Nephron progenitor cell (in vitro differentiated cells): ENCODE measurements around the gene LATS2.

Source experiments
- DNase-seq: peaks from one replicate; pipeline ENCODE4 v3.0.0; 2021
- H3K27ac Mint-ChIP-seq: 2 replicates; pipeline ENCODE4 v1.8.0; 2021; ENCODE audit warnings: mild to moderate bottlenecking, moderate library complexity, mixed read lengths
- H3K27me3 Mint-ChIP-seq: 2 replicates; pipeline ENCODE4 v1.8.0; 2021; ENCODE audit warnings: mild to moderate bottlenecking, low read depth, mixed read lengths; ENCODE audit not compliant: poor library complexity
- H3K36me3 Mint-ChIP-seq: 2 replicates; pipeline ENCODE4 v1.8.0; 2021; ENCODE audit warnings: low read depth, mixed read lengths
- H3K4me1 Mint-ChIP-seq: 2 replicates; pipeline ENCODE4 v1.8.0; 2021; ENCODE audit warnings: mixed read lengths
- H3K4me3 Mint-ChIP-seq: 2 replicates; pipeline ENCODE4 v1.8.0; 2021; ENCODE audit warnings: mild to moderate bottlenecking, moderate library complexity, mixed read lengths
- H3K9me3 Mint-ChIP-seq: 2 replicates; pipeline ENCODE4 v1.8.0; 2021; ENCODE audit warnings: mild to moderate bottlenecking, moderate library complexity, mixed read lengths
- TF ChIP-seq, protein P1 (sequence below): fragments of 200-600 bp; sonication (generic); IDR thresholded peaks from 2 replicates; pipeline ENCODE4 v1.5.0; 2021; ENCODE audit warnings: antibody characterized with exemption

The LATS2 gene

DNA sequence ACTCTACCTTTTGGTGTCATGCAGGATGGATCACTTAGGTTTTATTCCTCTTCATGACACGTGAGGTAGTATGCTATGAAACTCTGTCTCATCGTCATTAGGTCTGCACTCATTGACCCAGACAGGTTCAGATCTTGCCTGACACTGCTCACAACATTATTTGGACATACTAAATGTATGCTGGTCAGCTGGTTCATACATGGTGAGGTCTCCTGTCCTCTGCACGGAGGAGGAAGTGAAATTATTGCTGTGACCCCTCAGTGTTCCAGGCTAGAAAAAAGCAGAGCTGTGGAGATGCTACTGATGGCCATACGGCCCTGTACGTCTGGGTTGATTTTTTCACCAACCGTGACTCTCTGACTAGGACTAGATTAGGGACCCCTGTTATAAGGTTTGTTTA, 35.8 kb downstream of the LATS2 start:
- Mint-ChIP-seq H3K27ac (no peak overlapping the region), H3K9me3 (peaks cover 19% of the 10 kb centered on the region)
- no peak for DNase-seq

DNA sequence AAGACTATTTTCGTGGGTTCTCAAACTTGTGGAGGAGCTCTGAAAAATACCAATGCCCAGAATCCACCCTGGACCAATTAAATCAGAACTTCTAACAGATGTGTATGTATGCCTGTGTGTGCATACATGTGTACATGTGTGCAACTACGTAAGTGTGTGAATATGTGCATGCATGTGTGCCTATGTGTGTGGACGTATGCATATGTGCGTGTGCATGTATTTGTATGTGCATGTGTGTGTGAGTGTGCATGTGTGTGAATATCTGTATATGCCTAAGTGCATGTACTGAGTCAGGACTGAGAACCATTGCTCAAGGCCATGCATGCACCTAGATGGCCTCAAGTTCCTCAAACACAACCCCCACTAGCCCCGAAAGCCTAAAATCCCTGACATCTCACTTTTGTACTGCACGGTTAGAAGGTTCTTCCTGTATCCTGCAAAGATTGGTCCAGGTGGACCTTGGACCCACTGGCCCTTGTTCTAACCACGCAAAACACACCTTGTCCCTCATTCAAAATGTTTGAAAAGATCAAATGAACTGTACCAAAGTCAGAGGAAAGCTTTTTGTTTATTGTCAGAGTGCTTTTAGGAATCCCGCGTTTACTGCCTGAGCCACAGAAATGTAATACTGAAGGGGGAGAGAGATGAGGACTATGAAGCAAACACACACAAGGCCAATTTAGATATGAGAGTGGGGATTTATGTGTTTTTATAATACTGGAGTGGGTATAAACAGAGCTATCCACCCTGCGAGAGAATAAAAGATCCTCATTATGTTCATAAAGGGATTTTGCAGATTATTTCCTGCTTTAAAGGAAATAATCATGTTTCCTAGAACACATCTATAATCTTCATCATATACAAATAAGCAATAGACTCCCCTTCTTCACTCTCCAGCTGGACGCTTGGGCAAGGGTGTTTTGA, 39.1 kb downstream of the LATS2 start:
- peaks cover 46% of the 10 kb centered on the region for H3K4me1 Mint-ChIP-seq
- H3K9me3 Mint-ChIP-seq: peaks cover 3% of the 10 kb centered on the region
- H3K27me3 Mint-ChIP-seq: no peaks in the 10 kb centered on the region
- DNase-seq: no peak
- peak overlapping the region; percentile 53 for H3K27ac Mint-ChIP-seq
- TF ChIP-seq, protein P1, sequence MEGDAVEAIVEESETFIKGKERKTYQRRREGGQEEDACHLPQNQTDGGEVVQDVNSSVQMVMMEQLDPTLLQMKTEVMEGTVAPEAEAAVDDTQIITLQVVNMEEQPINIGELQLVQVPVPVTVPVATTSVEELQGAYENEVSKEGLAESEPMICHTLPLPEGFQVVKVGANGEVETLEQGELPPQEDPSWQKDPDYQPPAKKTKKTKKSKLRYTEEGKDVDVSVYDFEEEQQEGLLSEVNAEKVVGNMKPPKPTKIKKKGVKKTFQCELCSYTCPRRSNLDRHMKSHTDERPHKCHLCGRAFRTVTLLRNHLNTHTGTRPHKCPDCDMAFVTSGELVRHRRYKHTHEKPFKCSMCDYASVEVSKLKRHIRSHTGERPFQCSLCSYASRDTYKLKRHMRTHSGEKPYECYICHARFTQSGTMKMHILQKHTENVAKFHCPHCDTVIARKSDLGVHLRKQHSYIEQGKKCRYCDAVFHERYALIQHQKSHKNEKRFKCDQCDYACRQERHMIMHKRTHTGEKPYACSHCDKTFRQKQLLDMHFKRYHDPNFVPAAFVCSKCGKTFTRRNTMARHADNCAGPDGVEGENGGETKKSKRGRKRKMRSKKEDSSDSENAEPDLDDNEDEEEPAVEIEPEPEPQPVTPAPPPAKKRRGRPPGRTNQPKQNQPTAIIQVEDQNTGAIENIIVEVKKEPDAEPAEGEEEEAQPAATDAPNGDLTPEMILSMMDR: no peak
- peaks cover 12% of the 10 kb centered on the region for H3K36me3 Mint-ChIP-seq
- H3K4me3 Mint-ChIP-seq: no peak overlapping the region

More for the DNA sequence above, 35.8 kb downstream of the LATS2 start:
- peaks cover 39% of the 10 kb centered on the region for H3K4me1 Mint-ChIP-seq
- peaks cover 32% of the 10 kb centered on the region for H3K36me3 Mint-ChIP-seq
- no peak overlapping the region for H3K4me3 Mint-ChIP-seq
- H3K27me3 Mint-ChIP-seq: no peaks in the 10 kb centered on the region
- TF ChIP-seq, protein P1: no peak

DNA sequence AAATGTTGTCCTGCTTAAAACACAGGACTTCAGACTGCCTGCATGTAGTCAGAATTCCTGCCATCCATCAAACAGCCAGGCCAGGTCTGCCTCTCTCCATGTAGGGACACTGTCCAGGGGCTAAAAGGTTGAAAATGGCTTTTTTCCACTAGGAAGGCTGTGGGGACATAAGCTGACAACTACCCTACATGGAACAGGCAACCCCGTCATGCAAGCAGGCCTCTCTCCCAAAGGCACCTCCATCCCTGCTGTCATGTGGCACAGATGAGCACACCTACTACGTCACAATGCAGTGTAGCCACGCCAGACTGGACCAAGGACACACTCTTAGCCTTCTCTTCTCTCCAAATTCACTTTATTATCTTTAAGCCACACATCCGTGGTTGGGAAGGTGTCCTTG, 40.8 kb downstream of the LATS2 start:
- H3K9me3 Mint-ChIP-seq: no peaks in the 10 kb centered on the region
- TF ChIP-seq, protein P1: no peak
- no peak overlapping the region for H3K4me3 Mint-ChIP-seq
- H3K27ac Mint-ChIP-seq: peak overlapping the region; percentile 52
- no peak for DNase-seq
- H3K4me1 Mint-ChIP-seq: peaks cover 55% of the 10 kb centered on the region
- no peaks in the 10 kb centered on the region for H3K27me3 Mint-ChIP-seq
- peaks cover 5% of the 10 kb centered on the region for H3K36me3 Mint-ChIP-seq

DNA sequence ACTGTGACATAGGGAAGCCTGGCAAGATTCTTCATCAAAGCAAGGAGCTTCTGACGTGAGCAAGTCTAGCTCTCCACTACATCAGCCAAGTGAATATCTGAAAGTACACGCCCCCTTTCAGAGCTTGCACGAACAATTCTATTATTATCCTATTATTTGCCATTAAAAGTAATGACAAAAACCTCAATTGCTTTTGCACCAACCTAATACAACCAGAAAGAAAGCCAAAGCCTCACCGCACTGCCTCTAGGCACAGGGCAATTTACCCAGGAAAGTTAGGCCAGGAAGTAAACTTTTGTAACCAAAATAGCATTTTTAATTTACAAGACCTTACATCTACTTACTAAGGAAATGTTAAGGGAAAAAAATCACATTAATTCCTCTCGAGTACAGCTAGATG, 41.2 kb downstream of the LATS2 start:
- H3K36me3 Mint-ChIP-seq: peaks cover 5% of the 10 kb centered on the region
- no peaks in the 10 kb centered on the region for H3K9me3 Mint-ChIP-seq
- H3K4me3 Mint-ChIP-seq: no peak overlapping the region
- peaks cover 58% of the 10 kb centered on the region for H3K4me1 Mint-ChIP-seq
- TF ChIP-seq, protein P1: no peak
- no peaks in the 10 kb centered on the region for H3K27me3 Mint-ChIP-seq
- H3K27ac Mint-ChIP-seq: peak overlapping the region; percentile 52
- DNase-seq: no peak

DNA sequence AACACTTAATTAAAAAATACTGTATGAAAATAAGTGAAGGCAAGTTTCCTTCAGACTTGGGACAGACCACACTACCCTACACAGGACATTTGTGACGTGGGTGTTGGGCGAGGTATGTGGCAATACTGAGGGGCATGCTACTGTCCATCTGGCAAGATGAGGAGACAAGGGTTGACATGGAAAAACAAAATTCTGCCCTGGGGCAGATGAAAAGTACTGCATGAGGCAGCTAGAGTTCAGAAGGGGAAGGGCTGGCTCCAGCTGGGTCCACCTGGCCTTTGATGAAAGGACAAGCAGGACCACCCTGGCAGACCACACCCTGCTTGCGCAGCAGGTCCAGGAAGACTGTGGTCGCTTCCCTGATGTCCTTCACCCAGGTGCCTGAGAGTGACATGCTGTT, 43.2 kb downstream of the LATS2 start:
- no peak overlapping the region for H3K27ac Mint-ChIP-seq
- H3K36me3 Mint-ChIP-seq: peaks cover 5% of the 10 kb centered on the region
- H3K9me3 Mint-ChIP-seq: no peaks in the 10 kb centered on the region

More for the DNA sequence above, 43.2 kb downstream of the LATS2 start:
- no peak for DNase-seq
- peaks cover 63% of the 10 kb centered on the region for H3K4me1 Mint-ChIP-seq
- H3K4me3 Mint-ChIP-seq: no peak overlapping the region
- TF ChIP-seq, protein P1: no peak
- no peaks in the 10 kb centered on the region for H3K27me3 Mint-ChIP-seq
